OCI-LY3 (cell line): Measurements from ENCODE around the gene KAZN.

Source experiments
- H2AFZ ChIP-seq: fragments of 200-600, 300-600 bp; shearing (Covaris generic); 2 replicates; pipeline ENCODE4 v1.6.0; 2014; ENCODE audit warnings: antibody characterized with exemption, low read depth, low read length
- H3K27ac ChIP-seq: fragments of 200-600, 300-600 bp; sonication (generic); 2 replicates; pipeline ENCODE4 v1.5.1; 2014; ENCODE audit warnings: mild to moderate bottlenecking, low read length, moderate library complexity, mixed read lengths
- H3K27me3 ChIP-seq: fragments of 200-600, 300-600 bp; sonication (generic); 2 replicates; pipeline ENCODE4 v1.6.1; 2014; ENCODE audit warnings: low read depth, low read length, mixed read lengths
- H3K36me3 ChIP-seq: fragments of 200-600, 300-600 bp; sonication (generic); replicated peaks from 2 replicates; pipeline ENCODE3; 2014; ENCODE audit warnings: low read depth, low read length, mixed read lengths
- H3K4me1 ChIP-seq: fragments of 300-600, 200-600 bp; sonication (generic); 2 replicates; pipeline ENCODE4 v1.6.1; 2014; ENCODE audit warnings: low read length, mixed read lengths
- H3K4me2 ChIP-seq: fragments of 200-600, 300-600 bp; sonication (generic); 2 replicates; pipeline ENCODE4 v1.6.1; 2014; ENCODE audit warnings: low read length, mixed read lengths
- H3K4me3 ChIP-seq: fragments of 300-600, 200-600 bp; sonication (generic); 2 replicates; pipeline ENCODE4 v1.5.1; 2014; ENCODE audit warnings: antibody characterized with exemption, mild to moderate bottlenecking, low read length, moderate library complexity
- H3K79me2 ChIP-seq: fragments of 300-600, 200-600 bp; shearing (Covaris generic); 2 replicates; pipeline ENCODE4 v1.6.1; 2014; ENCODE audit warnings: mild to moderate bottlenecking, low read length, mixed read lengths
- H3K9ac ChIP-seq: fragments of 300-600, 200-600 bp; shearing (Covaris generic); 2 replicates; pipeline ENCODE4 v1.6.0; 2014; ENCODE audit warnings: mild to moderate bottlenecking, low read length, moderate library complexity
- H3K9me3 ChIP-seq: fragments of 200-600, 300-600 bp; shearing (Covaris generic); 2 replicates; pipeline ENCODE4 v1.6.1; 2014; ENCODE audit warnings: low read length, mixed read lengths; ENCODE audit not compliant: insufficient read depth
- H4K20me1 ChIP-seq: fragments of 200-600, 300-600 bp; sonication (generic); 2 replicates; pipeline ENCODE4 v1.6.1; 2016; ENCODE audit warnings: low read length, mixed read lengths; ENCODE audit not compliant: insufficient read depth
- EZH2phosphoT487 ChIP-seq: fragments of 200-600 bp; shearing (Covaris generic); IDR thresholded peaks from 2 replicates; pipeline ENCODE4 v1.6.1; 2018; ENCODE audit warnings: antibody characterized with exemption, mixed run types, low read depth
- TF ChIP-seq, protein P1 (sequence below): fragments of 200-600, 300-600 bp; sonication (generic); IDR thresholded peaks from 2 replicates; pipeline ENCODE4 v1.5.1; 2014; ENCODE audit warnings: antibody characterized with exemption, low read length, low read depth

The KAZN gene

DNA sequence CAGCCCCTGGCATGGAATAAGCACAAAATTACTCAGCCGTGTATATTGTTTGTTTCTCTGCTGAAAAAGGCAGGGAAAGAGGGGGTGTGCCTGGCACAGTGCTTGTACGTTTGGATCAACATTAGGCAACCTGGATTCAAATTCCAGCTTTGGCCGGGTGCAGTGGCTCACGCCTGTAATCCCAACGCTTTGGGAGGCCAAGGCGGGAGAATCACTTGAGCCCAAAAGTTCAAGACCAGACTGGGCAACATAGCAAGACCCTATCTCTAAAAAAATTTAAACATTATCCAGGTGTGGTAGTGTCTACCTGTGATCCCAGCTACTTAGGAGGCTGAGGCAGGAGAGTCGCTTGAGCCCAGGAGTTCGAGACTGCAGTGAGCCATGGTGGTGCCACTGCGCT, 402.2 kb downstream of the KAZN start:
- Histone ChIP-seq H3K9me3 (no peaks in the 10 kb centered on the region), H3K79me2 (no peaks in the 10 kb centered on the region), H3K9ac (no peak overlapping the region), H3K27ac (no peak overlapping the region), H3K36me3 (no peaks in the 10 kb centered on the region), H3K27me3 (peaks cover 3% of the 10 kb centered on the region; the same call in 1 of the 2 replicates), H3K4me3 (no peak overlapping the region), H4K20me1 (no peaks in the 10 kb centered on the region), H3K4me1 (no peaks in the 10 kb centered on the region), H3K4me2 (no peak overlapping the region), H2AFZ (no peak overlapping the region)
- TF ChIP-seq EZH2phosphoT487 = no peak
- TF ChIP-seq, protein P1, sequence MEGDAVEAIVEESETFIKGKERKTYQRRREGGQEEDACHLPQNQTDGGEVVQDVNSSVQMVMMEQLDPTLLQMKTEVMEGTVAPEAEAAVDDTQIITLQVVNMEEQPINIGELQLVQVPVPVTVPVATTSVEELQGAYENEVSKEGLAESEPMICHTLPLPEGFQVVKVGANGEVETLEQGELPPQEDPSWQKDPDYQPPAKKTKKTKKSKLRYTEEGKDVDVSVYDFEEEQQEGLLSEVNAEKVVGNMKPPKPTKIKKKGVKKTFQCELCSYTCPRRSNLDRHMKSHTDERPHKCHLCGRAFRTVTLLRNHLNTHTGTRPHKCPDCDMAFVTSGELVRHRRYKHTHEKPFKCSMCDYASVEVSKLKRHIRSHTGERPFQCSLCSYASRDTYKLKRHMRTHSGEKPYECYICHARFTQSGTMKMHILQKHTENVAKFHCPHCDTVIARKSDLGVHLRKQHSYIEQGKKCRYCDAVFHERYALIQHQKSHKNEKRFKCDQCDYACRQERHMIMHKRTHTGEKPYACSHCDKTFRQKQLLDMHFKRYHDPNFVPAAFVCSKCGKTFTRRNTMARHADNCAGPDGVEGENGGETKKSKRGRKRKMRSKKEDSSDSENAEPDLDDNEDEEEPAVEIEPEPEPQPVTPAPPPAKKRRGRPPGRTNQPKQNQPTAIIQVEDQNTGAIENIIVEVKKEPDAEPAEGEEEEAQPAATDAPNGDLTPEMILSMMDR = no peak

DNA sequence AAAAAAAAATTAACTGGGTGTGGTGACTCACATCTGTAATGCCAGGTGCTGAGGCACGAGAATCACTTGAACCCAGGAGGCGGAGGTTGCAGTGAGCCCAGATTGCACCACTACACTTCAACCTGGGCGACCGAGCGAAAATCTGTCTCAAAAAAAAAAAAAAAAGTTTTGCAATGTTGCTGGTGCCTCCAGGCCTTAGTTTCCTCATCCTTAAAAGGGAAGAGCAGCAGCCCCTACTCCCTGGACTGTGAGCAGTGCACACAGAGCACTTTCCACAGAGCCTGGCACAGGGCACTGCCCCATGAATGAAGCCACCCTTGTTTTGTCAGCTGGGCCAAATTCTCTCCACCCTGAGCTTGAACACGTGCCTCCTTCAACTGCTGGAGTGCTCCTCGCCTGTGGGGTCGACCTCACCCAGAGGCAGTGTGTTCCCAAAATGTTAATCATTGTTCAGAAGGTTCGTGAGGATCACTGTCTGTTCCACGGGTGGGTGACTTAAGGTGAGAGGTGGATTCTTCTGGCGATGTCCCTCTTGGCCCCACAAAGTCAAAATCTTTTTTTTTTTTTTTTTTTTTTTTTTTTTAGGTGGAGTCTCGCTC, 402.9 kb downstream of the KAZN start:
- Histone ChIP-seq H4K20me1 (no peaks in the 10 kb centered on the region), H3K4me3 (no peak overlapping the region), H2AFZ (no peak overlapping the region), H3K9me3 (no peaks in the 10 kb centered on the region), H3K27me3 (peaks cover 3% of the 10 kb centered on the region; the same call in 1 of the 2 replicates), H3K9ac (no peak overlapping the region), H3K79me2 (no peaks in the 10 kb centered on the region), H3K4me2 (no peak overlapping the region), H3K27ac (no peak overlapping the region), H3K4me1 (no peaks in the 10 kb centered on the region), H3K36me3 (no peaks in the 10 kb centered on the region)
- TF ChIP-seq, protein P1 = no peak
- TF ChIP-seq EZH2phosphoT487 = no peak

DNA sequence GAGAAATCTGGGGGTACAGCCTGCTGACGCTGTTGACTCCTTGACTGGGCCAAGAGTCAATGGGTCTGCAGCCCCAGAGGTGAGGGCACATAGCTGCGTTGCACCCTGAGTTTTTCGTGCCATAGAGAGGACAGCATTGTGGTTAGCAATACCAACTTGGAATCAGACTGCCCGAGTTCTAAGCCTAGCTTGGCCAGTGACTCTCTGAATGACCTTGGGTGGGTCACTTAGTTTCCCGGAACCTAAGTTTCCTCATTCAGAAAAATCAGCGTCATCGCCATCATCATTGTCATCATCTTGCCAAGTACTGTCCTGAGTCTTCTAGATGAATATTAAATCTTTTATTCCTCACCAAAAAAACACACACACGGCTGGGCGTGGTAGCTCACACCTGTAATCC, 403.8 kb downstream of the KAZN start:
- no peak overlapping the region for H2AFZ ChIP-seq
- H3K36me3 ChIP-seq = no peaks in the 10 kb centered on the region
- no peaks in the 10 kb centered on the region for H3K79me2 ChIP-seq
- H3K4me1 ChIP-seq = no peaks in the 10 kb centered on the region
- H3K27ac ChIP-seq = no peak overlapping the region
- no peaks in the 10 kb centered on the region for H4K20me1 ChIP-seq
- peaks cover 3% of the 10 kb centered on the region; the same call in 1 of the 2 replicates for H3K27me3 ChIP-seq
- H3K9ac ChIP-seq = no peak overlapping the region
- no peak overlapping the region for H3K4me3 ChIP-seq
- no peaks in the 10 kb centered on the region for H3K9me3 ChIP-seq
- H3K4me2 ChIP-seq = no peak overlapping the region
- no peak for TF ChIP-seq EZH2phosphoT487
- TF ChIP-seq, protein P1 = no peak

DNA sequence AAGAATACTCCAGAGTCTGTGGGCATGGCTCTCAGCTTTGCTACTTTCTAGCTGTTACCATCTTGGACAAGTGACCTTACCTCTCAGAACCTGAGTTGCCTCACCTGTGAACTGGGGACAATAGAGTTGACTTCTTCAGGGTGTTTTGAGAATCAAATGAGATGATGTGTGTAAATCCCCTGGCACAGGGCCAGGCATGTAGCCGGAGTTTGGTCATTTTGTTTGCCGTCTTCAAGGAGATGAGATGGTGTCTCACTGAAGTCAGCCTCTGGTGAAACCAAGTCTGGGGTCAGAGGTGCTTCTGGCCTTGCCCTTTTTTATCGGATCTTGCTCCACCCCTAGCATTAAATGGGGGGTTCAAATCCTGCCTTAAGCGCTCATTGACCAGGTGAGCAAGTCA, 405.9 kb downstream of the KAZN start:
- Histone ChIP-seq H3K79me2 (no peaks in the 10 kb centered on the region), H3K4me2 (no peak overlapping the region), H3K27me3 (peaks cover 3% of the 10 kb centered on the region; the same call in 1 of the 2 replicates), H4K20me1 (no peaks in the 10 kb centered on the region), H3K27ac (no peak overlapping the region), H2AFZ (no peak overlapping the region), H3K9ac (no peak overlapping the region), H3K36me3 (no peaks in the 10 kb centered on the region), H3K4me3 (no peak overlapping the region), H3K4me1 (no peaks in the 10 kb centered on the region), H3K9me3 (no peaks in the 10 kb centered on the region)
- no peak for TF ChIP-seq EZH2phosphoT487
- TF ChIP-seq, protein P1 = no peak
